Kidney glomerular epithelial cell (primary cell): ENCODE results near the gene BRD3.

ENCODE experiments used
- DNase-seq: peaks from one replicate; lab custom pipeline; 2025; lab: John Stamatoyannopoulos, UW

Gene BRD3

GRCh38 chr9:134054891-134055811 is 12.7 kb downstream of the BRD3 start:
- no peak for DNase-seq

GRCh38 chr9:134053941-134054761 is 13.7 kb downstream of the BRD3 start:
- no peak for DNase-seq

GRCh38 chr9:134053401-134053871 is 14.4 kb downstream of the BRD3 start:
- DNase-seq, result no peak

- no peak for DNase-seq
These were observed 14.9 kb downstream of the BRD3 start for GRCh38 chr9:134052941-134053340.

GRCh38 chr9:134052491-134052890 is 15.3 kb downstream of the BRD3 start:
- DNase-seq, result no peak

- DNase-seq, result no peak
These were observed 16.5 kb downstream of the BRD3 start for GRCh38 chr9:134051319-134051718.

GRCh38 chr9:134050726-134051125 is 17.1 kb downstream of the BRD3 start:
- no peak for DNase-seq

- DNase-seq, result no peak
These were observed 17.8 kb downstream of the BRD3 start for GRCh38 chr9:134049772-134050588.

- no peak for DNase-seq
These were observed 18.6 kb downstream of the BRD3 start for GRCh38 chr9:134049236-134049635.

GRCh38 chr9:134048582-134048968 is 19.3 kb downstream of the BRD3 start:
- DNase-seq, result no peak

GRCh38 chr9:134047868-134048581 is 19.8 kb downstream of the BRD3 start:
- DNase-seq, result no peak

GRCh38 chr9:134046894-134047681 is 20.7 kb downstream of the BRD3 start:
- no peak for DNase-seq

GRCh38 chr9:134045841-134046544 is 21.8 kb downstream of the BRD3 start:
- DNase-seq, result no peak

- no peak for DNase-seq
These were observed 22.9 kb downstream of the BRD3 start for GRCh38 chr9:134044944-134045343.

GRCh38 chr9:134043531-134043988 is 24.3 kb downstream of the BRD3 start:
- DNase-seq, result no peak

- DNase-seq, result no peak
These were observed 26.2 kb downstream of the BRD3 start for GRCh38 chr9:134041649-134041962.

GRCh38 chr9:134040781-134041648 is 26.8 kb downstream of the BRD3 start:
- DNase-seq, result no peak

GRCh38 chr9:134040176-134040565 is 27.7 kb downstream of the BRD3 start:
- DNase-seq, result no peak
